ENCODE data around the gene AKAP10.
"Not testable (repeated sequence)": the region's sequence is repeated elsewhere in the genome, so short reads cannot be mapped to it uniquely, and the experiment has no call there.

DNA sequence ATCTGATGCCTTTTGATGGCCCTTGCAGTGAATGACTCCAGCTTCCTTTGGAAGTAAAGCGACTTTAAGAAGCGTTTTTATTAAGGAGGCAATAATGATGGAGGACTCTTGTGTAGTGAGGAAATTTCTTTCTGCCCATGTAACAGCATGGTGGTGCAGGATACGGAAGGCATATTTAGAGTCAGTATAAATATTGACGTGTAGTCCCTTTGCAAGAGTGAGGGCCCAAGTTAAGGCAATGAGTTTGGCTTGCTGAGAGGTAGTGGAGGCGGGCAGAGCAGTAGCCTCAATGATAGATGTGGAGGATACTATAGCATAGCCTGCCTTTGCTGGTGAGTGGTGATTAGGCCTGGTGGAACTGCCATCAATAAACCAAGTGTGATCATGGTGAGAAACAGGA lies 87.6 kb downstream of the AKAP10 start:
- TF ChIP-seq, protein P1, sequence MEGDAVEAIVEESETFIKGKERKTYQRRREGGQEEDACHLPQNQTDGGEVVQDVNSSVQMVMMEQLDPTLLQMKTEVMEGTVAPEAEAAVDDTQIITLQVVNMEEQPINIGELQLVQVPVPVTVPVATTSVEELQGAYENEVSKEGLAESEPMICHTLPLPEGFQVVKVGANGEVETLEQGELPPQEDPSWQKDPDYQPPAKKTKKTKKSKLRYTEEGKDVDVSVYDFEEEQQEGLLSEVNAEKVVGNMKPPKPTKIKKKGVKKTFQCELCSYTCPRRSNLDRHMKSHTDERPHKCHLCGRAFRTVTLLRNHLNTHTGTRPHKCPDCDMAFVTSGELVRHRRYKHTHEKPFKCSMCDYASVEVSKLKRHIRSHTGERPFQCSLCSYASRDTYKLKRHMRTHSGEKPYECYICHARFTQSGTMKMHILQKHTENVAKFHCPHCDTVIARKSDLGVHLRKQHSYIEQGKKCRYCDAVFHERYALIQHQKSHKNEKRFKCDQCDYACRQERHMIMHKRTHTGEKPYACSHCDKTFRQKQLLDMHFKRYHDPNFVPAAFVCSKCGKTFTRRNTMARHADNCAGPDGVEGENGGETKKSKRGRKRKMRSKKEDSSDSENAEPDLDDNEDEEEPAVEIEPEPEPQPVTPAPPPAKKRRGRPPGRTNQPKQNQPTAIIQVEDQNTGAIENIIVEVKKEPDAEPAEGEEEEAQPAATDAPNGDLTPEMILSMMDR (conservative IDR thresholded peaks at IDR 0.05; ENCODE audit: low read depth, low read length) = not testable (repeated sequence)
- not testable (repeated sequence) for TF ChIP-seq EZH2 (IDR thresholded peaks at IDR 0.05; ENCODE audit: borderline replicate concordance, low read depth, low read length, poor library complexity, severe bottlenecking)
